ENCODE data around the gene TMEM44. TPM values are rescaled to one million over a fixed set of nuclear protein-coding genes. Genes with fewer than 3 reads are reported as not detected.

The TMEM44 gene
- total and polyA plus RNA-seq, 9 of the 15 experiments (the other 6 are each of a cell fraction or from before 2014, with no cell fraction given), result 0.53 to 18.1 (median 11.3) TPM

GRCh38 chr3:194584320-194584776, 48.9 kb downstream of the TMEM44 start:
- Histone ChIP-seq H3K9ac (ENCODE audit: insufficient read depth in 1 of 2, low read depth in 2 of 2, low read length in 2 of 2) (peak overlapping the region; percentile 97 to 100), H3K4me2 (ENCODE audit: insufficient read depth, low read length) (peak overlapping the region; percentile 90), H3K4me3 (peak overlapping the region; percentile 99), H3K9me1 (ENCODE audit: control insufficient read depth, insufficient read depth, low read length) (no peaks in the 10 kb centered on the region), H3K79me2 (ENCODE audit: control insufficient read depth, insufficient read depth, low read length) (peaks cover 13% of the 10 kb centered on the region), H4K20me1 (replicated peaks; ENCODE audit: control insufficient read depth, insufficient read depth, low read length) (no peaks in the 10 kb centered on the region), H3K36me3 (ENCODE audit: control insufficient read depth, insufficient read depth, low read length) (peaks cover 20% of the 10 kb centered on the region; the same call in 2 of the 3 replicates), H3K4me1 (replicated peaks in 1 of 2; ENCODE audit: control insufficient read depth in 2 of 2, insufficient read depth in 2 of 2, low read length in 2 of 2) (peaks cover 5 to 12% of the 10 kb centered on the region in 2 experiments), H3K9me3 (replicated peaks; ENCODE audit: control insufficient read depth, insufficient read depth, low read depth, low read length) (no peaks in the 10 kb centered on the region), H3K27me3 (ENCODE audit: control insufficient read depth in 2 of 2, insufficient read depth in 2 of 2, low read length in 2 of 2) (no peaks in the 10 kb centered on the region), H3K27ac (ENCODE audit: extremely low read depth, low read depth, low read length) (peak overlapping the region; percentile 95), H2AFZ (ENCODE audit: low read depth, low read length) (peak overlapping the region; percentile 95)
- peak; percentile 3; the same call in 1 of the 3 replicates for ATAC-seq
- no peak for DNase-seq (ENCODE audit: extremely low read depth in 1 of 4, low spot score in 3 of 4)
- intact Hi-C loops (cut with micrococcal nuclease) (no loop called here), in situ Hi-C loops (cut with MboI) (loop anchor here (10.0 kb wide), 1 partner anchor 250 kb away; no protein-coding TSS in a partner anchor)
- BruUV-seq (replicated peaks), result TSS peak; percentile 86
- peak; percentile 59 for FAIRE-seq
- 0% methylated on average over 7 of the region's 7 CpGs for WGBS (ENCODE audit: insufficient coverage, low coverage, missing lambda C conversion rate)
- ChIA-PET CTCF (ENCODE audit: low intra/inter-chr PET ratio) (no interaction called here), POLR2A (interaction anchor here (0.6 to 2.1 kb wide), 8 partner anchors 9 to 112 kb away, joined by 3 to 6 read pairs (median 4); no protein-coding TSS in a partner anchor)
- TF ChIP-seq ZNF707 (CRISPR knock-in tag; conservative IDR thresholded peaks at IDR 0.05) (no peak), USF2 (CRISPR knock-in tag; IDR thresholded peaks at IDR 0.05) (peak; percentile 43; the same call in 1 of the 2 replicates), ZNF696 (CRISPR knock-in tag; conservative IDR thresholded peaks at IDR 0.05) (no peak), MYC (IDR thresholded peaks at IDR 0.05; ENCODE audit: low read depth, low read length) (peak; percentile 14; the same call in 1 of the 2 replicates), MYC (CRISPR knock-in tag; IDR thresholded peaks at IDR 0.05; ENCODE audit: borderline replicate concordance, low read depth) (no peak), PATZ1 (CRISPR knock-in tag; IDR thresholded peaks at IDR 0.05; ENCODE audit: borderline replicate concordance) (no peak), ZNF121 (CRISPR knock-in tag; conservative IDR thresholded peaks at IDR 0.05) (no peak), FOXA1 (IDR thresholded peaks at IDR 0.05; ENCODE audit: borderline replicate concordance) (no peak), ZNF133 (CRISPR knock-in tag; IDR thresholded peaks at IDR 0.05) (no peak), CBX2 (IDR thresholded peaks at IDR 0.05; ENCODE audit: insufficient read depth, low read length, poor library complexity, severe bottlenecking) (no peak), DMBX1 (CRISPR knock-in tag; IDR thresholded peaks at IDR 0.05; ENCODE audit: borderline replicate concordance) (no peak), RREB1 (CRISPR knock-in tag; IDR thresholded peaks at IDR 0.05) (no peak), CGGBP1 (CRISPR knock-in tag; IDR thresholded peaks at IDR 0.05) (no peak)
